Panc1 (cell line): Measurements from ENCODE around the gene ZBTB7C. TPM values are rescaled to one million over a fixed set of nuclear protein-coding genes. Genes with fewer than 3 reads are reported as not detected.

Experiments
- ATAC-seq: fragments of 200-7000 bp; cut with Tn5 transposase; 2 replicates; pipeline ENCODE4 v1.9.1; 2020; ENCODE audit warnings: mild to moderate bottlenecking, moderate library complexity
- BruUV-seq: library from RNA; stranded (reverse); fragments of 400-500 nt; replicated peaks from 2 replicates; lab custom pipeline; 2021; lab: Mats Ljungman, UMichigan
- CTCF ChIA-PET: fragments of 300-600 bp; sonication (Branson Sonifier 250); formaldehyde crosslinking; loops from one replicate; lab custom pipeline; 2022; ENCODE audit warnings: antibody characterized with exemption; lab: Charles Lee
- POLR2A ChIA-PET: fragments of 300-600 bp; sonication (Branson Sonifier 250); formaldehyde crosslinking; loops from one replicate; lab custom pipeline; 2022; ENCODE audit warnings: antibody characterized with exemption; lab: Charles Lee
- DNase-seq: peaks from one replicate; pipeline ENCODE4 v3.0.0-alpha.2; 2010; ENCODE audit warnings: low read depth, low spot score
- H3K27ac ChIP-seq: 2 replicates; pipeline ENCODE4 v1.5.1; 2011; ENCODE audit warnings: mild to moderate bottlenecking, low read length, inconsistent platforms
- H3K27me3 ChIP-seq: fragments of 200-500 bp; sonication (Bioruptor generic); 2 replicates; pipeline ENCODE4 v1.6.0; 2014; ENCODE audit warnings: low read length, inconsistent platforms; ENCODE audit not compliant: control insufficient read depth, insufficient read depth
- H3K36me3 ChIP-seq: fragments of 200-500 bp; sonication (Bioruptor generic); 2 replicates; pipeline ENCODE4 v1.5.1; 2014; ENCODE audit warnings: inconsistent platforms, mild to moderate bottlenecking, low read length, moderate library complexity; ENCODE audit not compliant: control insufficient read depth, insufficient read depth
- H3K4me1 ChIP-seq: 2 replicates; pipeline ENCODE4 v1.5.1; 2011; ENCODE audit warnings: inconsistent platforms, mild to moderate bottlenecking, low read length, moderate library complexity; ENCODE audit not compliant: control insufficient read depth, insufficient read depth
- H3K4me3 ChIP-seq, 2 experiments: 2 replicates each; pipeline ENCODE4 v1.5.1; 2011 to 2012; ENCODE audit warnings: low read depth in 2 of 2, low read length in 2 of 2, mild to moderate bottlenecking in 2 of 2, inconsistent platforms in 1 of 2, moderate library complexity in 1 of 2
- H3K9me3 ChIP-seq: fragments of 200-500 bp; sonication (Bioruptor generic); 2 replicates; pipeline ENCODE4 v1.5.1; 2014; ENCODE audit warnings: low read depth, mild to moderate bottlenecking, inconsistent platforms, low read length, moderate library complexity; ENCODE audit not compliant: control insufficient read depth, insufficient read depth
- POLR2AphosphoS5 ChIP-seq: IDR thresholded peaks from 2 replicates; pipeline ENCODE4 v1.6.1; 2012; ENCODE audit warnings: mild to moderate bottlenecking, low read depth, low read length, moderate library complexity
- REST ChIP-seq, 2 experiments: IDR thresholded peaks; 2 replicates each; pipeline ENCODE4 v1.6.1; 2011 to 2012; ENCODE audit warnings: low read depth in 2 of 2, control low read depth in 1 of 2, low read length in 1 of 2, mild to moderate bottlenecking in 1 of 2, moderate library complexity in 1 of 2; ENCODE audit not compliant: insufficient read depth in 1 of 2
- SIN3A ChIP-seq: IDR thresholded peaks from 2 replicates; pipeline ENCODE4 v1.6.1; 2012; ENCODE audit warnings: low read depth, mild to moderate bottlenecking, low read length, moderate library complexity, borderline replicate concordance; ENCODE audit not compliant: insufficient read depth
- TCF7L2 ChIP-seq: IDR thresholded peaks from 2 replicates; pipeline ENCODE4 v1.6.1; 2011; ENCODE audit warnings: mild to moderate bottlenecking, low read depth, low read length, inconsistent platforms
- in situ Hi-C: cut with HindIII; loops from 2 replicates; pipeline ENCODE4 v1.10.0; 2016; ENCODE audit warnings: low sequenced_read_pairs, low pct_unique_long_range_greater_than_20kb
- intact Hi-C: fragments of 100-400 bp; cut with micrococcal nuclease; formaldehyde crosslinking; loops from one replicate; pipeline ENCODE4 v1.10.0; 2022; ENCODE audit not compliant: unreplicated experiment
- total RNA-seq: library from RNA; stranded (reverse); gene quantifications from one replicate; pipeline ENCODE4 v1.2.1, GENCODE V29; 2021; ENCODE audit not compliant: unreplicated experiment
- TF ChIP-seq, protein P1 (sequence below): fragments of 450-650 bp; IDR thresholded peaks from 2 replicates; pipeline ENCODE4 v1.5.1; 2017; ENCODE audit warnings: mild to moderate bottlenecking

Gene ZBTB7C
- total RNA-seq, 1 experiment from 2014 or later: 0.03 TPM

DNA sequence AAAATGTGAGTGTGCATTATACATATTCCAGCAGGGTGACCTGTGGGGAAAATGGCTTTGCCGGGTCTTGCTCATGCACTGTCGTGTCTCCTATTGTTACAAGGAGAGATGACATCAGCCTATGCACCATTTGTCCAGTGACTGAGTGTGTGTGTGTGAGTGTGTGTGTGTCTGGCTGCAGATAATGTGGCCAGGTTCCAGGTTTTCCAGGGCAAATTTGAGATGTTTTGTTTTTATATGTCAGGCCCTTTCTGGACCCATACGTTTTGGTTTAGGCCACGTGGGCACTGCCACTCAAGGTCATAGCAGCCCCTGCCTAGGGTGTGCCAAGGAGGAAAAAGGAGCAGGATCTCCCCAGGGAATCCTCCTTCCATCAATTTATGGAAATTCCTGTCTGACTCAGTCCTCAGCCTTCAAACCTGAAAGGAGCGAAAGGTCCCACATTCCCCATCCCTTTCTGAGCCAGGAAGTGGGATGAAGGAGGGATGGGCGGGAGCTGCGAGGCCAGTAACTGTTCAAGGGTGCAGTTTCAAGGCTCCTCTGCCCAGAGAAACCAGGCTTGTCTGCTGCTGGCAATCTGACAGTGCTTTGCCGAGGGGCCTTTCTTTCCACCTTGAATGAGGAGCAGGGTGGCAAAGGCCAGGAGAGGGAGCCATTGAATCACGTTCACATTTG lies 385.7 kb downstream of the ZBTB7C start:
- CTCF ChIA-PET: no interaction called here
- Histone ChIP-seq H3K4me3 (no peak overlapping the region), H3K36me3 (no peaks in the 10 kb centered on the region), H3K9me3 (no peaks in the 10 kb centered on the region), H3K4me1 (no peaks in the 10 kb centered on the region), H3K27me3 (no peaks in the 10 kb centered on the region), H3K27ac (no peak overlapping the region)
- POLR2A ChIA-PET: no interaction called here
- in situ Hi-C loops (no loop called here), intact Hi-C loops (loop anchor here (2.0 kb wide), 1 partner anchor 251 kb away; no protein-coding TSS in a partner anchor)
- BruUV-seq: no TSS peak
- no peak for DNase-seq
- TF ChIP-seq, protein P1, sequence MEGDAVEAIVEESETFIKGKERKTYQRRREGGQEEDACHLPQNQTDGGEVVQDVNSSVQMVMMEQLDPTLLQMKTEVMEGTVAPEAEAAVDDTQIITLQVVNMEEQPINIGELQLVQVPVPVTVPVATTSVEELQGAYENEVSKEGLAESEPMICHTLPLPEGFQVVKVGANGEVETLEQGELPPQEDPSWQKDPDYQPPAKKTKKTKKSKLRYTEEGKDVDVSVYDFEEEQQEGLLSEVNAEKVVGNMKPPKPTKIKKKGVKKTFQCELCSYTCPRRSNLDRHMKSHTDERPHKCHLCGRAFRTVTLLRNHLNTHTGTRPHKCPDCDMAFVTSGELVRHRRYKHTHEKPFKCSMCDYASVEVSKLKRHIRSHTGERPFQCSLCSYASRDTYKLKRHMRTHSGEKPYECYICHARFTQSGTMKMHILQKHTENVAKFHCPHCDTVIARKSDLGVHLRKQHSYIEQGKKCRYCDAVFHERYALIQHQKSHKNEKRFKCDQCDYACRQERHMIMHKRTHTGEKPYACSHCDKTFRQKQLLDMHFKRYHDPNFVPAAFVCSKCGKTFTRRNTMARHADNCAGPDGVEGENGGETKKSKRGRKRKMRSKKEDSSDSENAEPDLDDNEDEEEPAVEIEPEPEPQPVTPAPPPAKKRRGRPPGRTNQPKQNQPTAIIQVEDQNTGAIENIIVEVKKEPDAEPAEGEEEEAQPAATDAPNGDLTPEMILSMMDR: peak; percentile 46
- TF ChIP-seq POLR2AphosphoS5 (no peak), REST (IDR thresholded peaks at IDR 0.05; ENCODE audit: insufficient read depth in 1 of 2, low read depth in 2 of 2, low read length in 1 of 2) (no peak)
- ATAC-seq: peak; percentile 71; the same call in 1 of the 2 replicates

- DNase-seq: no peak
- in situ Hi-C loops: no loop called here
- CTCF ChIA-PET: no interaction called here
These were observed 386.5 kb downstream of the ZBTB7C start for GRCh38 chr18:48022531-48023329.

More at GRCh38 chr18:48022531-48023329, 386.5 kb downstream of the ZBTB7C start:
- Histone ChIP-seq H3K4me3 (no peak overlapping the region), H3K27ac (no peak overlapping the region), H3K27me3 (no peaks in the 10 kb centered on the region), H3K4me1 (no peaks in the 10 kb centered on the region), H3K36me3 (no peaks in the 10 kb centered on the region), H3K9me3 (no peaks in the 10 kb centered on the region)
- ATAC-seq: peak; percentile 85
- TF ChIP-seq REST (IDR thresholded peaks at IDR 0.05; ENCODE audit: insufficient read depth in 1 of 2, low read depth in 2 of 2, low read length in 1 of 2) (no peak), TCF7L2 (no peak), SIN3A (no peak), POLR2AphosphoS5 (no peak)
- TF ChIP-seq, protein P1: peak; percentile 60
- POLR2A ChIA-PET: no interaction called here
- BruUV-seq: no TSS peak
- intact Hi-C loops: loop anchor here (2.0 kb wide), 1 partner anchor 250 kb away; no protein-coding TSS in a partner anchor
